GM19468 (cell line): Measurements from ENCODE around the gene NCKAP5.
"Not testable (repeated sequence)": the region's sequence is repeated elsewhere in the genome, so short reads cannot be mapped to it uniquely, and the experiment has no call there.

Experiments used
- ATAC-seq: cut with Tn5 transposase; IDR thresholded peaks from one replicate; pipeline ENCODE4 v1.9.1; 2021; ENCODE audit warnings: mild to moderate bottlenecking, moderate library complexity, moderate number of reproducible peaks; ENCODE audit not compliant: unreplicated experiment; ENCODE audit errors: extremely low read depth

NCKAP5 gene

DNA sequence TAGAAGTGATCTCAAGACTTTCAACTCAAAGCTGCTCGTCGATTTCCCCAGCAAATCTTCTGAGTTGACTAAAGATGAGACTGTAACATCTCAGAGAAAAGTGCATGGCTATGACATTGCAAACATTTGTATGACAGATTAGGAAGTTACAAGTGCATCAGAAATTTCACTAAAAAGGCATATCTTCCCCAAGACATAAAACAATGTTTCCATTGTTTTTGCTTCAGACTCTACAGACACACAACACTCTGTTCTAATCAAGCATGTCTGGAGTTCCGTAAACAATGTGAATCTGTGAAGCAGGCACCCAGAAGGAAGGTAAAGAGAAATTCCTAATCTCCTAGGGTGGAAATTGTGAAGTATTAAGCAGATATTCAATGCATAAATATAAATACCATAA, 753.6 kb downstream of the NCKAP5 start:
- no peak for ATAC-seq

DNA sequence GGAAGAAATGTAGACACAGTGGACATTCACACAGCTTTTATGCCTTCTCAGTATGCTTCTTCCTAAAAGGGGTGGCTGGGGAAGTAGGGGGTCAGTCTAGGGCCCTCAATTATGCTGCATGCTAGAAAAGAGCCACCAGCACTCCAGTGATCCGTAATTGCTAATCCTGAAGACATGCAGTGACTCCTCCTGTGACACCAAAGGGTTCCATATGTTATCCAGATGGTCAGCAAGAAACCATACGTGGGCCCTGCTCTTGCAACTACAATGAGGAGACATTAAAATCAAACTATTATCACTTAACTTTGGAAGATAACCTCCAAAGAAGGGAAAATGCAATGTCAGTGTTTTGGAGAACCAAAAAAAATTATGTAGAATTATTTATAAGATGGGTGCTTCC, 754.8 kb downstream of the NCKAP5 start:
- no peak for ATAC-seq

DNA sequence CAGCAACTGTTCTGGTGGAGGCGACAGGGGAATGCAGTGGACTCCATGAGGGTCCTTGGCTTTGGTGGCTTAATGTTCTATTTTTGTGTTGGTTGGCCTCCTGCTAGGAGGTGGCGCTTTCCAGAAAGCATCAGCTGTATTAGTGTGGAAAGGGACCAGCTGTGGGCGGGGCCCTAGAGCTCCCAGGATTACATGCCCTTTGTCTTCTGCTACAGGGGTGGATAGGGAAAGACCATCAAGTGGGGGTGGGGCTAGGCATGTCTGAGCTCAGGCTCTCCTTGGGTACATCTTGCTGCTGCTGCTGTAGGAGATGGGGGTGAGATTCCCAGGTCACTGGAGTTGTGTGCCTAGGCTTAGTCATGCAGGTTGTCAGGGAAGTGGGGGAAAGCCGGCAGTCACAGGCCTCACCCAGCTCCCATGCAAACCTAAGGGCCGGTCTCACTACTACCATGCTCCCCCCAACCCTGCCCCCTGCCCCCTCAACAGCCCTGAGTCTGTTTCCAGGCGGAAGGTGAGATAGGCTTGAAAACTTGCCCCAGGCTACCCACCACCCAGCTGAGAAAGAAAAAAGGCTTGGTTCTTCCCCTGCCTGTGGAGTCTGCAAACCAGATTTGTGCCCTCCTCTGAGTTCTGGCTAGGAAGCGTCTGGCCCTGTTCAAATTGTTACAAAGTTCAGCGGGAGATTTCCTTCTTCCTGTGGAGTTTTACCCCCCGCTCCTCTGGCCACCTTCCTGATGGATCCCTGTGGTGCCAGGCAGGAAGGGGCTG, 756.9 kb downstream of the NCKAP5 start:
- ATAC-seq, result no peak

DNA sequence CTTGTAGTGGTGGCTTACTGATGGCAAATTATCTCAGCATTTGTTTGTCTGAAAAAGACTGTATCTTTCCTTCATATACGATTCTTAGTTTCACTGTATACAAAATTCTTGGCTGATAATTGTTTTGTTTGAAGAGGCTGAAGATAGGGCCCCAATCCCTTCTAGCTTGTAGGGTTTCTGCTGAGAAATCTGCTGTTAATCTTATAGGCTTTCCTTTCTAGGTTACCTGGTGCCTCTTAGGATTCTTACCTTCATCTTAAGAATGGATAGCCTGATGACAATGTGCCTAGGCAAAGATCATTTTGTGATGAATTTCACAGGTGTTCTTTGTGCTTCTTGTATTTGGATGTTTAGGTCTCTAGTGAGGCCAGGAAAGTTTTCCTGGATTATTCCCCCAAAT, 758.3 kb downstream of the NCKAP5 start:
- ATAC-seq, result not testable (repeated sequence)

DNA sequence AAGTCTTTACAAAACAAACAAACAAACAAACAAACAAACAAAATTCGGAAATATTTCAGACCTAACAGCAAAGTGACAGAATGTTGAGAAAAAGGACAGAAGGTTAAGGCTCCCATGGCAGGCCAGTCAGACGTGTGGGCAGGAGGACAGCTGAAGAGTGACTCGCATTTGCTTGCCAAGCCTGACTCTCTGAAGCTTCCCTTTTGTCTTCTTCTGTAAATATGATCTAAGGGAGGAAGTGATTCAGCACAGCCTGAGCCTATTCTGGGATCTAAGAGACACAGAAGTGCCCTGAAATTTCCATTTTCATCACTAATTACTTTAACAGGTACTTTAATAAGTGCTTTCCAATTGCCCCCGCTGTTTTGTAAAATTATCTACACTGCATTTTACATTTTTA, 764.2 kb downstream of the NCKAP5 start:
- ATAC-seq, result no peak

DNA sequence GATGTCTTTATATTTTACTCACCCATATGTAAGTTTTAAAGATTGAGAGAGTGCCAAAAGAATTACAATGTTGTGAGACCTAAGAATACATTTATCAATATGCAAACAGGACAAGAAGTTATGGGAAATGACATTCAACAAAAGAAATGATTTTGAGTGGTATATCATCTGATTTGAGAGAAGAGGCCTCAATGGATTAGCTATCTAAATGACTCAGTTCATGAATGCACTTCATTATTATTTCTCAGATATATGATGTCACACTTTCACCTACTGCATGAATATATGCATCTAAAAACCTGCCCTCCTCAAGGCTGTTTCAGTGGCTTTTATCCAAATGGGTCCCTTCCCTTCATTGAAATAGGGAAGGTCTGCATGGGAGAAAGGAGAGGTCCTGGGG, 769.9 kb downstream of the NCKAP5 start:
- no peak for ATAC-seq

DNA sequence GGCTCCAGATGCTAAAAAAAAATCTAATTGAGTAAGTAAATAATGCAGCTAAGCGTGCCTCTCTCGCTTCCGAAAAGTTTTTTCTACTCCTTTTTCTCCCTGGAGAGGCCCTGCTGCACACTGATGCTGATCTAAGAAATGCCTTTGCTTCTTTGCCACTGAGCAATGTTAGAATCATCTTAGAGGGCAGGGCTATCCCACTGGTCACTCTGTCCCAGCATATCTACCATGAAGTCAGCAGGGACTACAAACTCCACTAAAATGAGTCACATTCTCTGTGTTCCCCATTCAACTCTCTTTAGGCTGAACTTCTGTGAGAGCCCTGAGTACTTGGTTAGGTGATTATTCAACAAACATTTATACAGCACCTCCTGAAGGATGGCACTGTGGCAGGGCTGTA, 770.7 kb downstream of the NCKAP5 start:
- ATAC-seq, result no peak

DNA sequence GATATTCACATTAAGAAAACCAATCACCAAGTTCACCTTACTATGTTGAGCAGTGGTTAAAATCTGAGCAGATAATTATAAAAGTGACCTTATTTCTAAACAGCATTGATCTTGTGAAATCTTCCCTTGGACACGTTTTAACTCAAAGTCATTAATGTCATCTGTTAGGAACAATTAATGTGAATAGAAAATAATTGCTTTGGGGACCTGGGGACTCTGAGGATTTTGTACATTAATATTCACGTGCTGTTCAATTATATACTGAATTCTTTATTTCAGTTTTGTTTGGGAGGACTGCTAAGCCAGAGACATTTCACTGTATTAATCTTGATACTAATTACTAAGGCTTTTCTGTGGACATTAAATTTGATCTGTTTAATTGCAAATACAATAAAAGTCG, 771.2 kb downstream of the NCKAP5 start:
- ATAC-seq, result no peak

DNA sequence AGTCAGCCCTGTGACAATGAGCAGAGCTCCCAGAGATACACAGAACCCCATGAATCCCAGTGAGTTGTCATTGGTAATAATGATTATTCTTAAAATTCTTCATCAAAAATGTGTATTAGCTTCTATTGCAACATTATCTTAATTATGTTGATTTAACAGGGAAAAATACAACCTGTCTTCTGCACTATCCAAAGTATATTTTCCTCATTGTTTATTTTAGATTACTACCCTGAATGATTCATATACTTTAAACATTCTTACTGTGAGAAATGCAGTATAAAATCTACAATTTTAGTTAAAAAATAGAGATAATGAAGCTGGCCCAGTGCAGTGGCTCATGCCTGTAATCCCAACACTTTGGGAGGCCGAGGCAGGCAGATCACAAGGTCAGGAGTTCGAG, 773.0 kb downstream of the NCKAP5 start:
- no peak for ATAC-seq

DNA sequence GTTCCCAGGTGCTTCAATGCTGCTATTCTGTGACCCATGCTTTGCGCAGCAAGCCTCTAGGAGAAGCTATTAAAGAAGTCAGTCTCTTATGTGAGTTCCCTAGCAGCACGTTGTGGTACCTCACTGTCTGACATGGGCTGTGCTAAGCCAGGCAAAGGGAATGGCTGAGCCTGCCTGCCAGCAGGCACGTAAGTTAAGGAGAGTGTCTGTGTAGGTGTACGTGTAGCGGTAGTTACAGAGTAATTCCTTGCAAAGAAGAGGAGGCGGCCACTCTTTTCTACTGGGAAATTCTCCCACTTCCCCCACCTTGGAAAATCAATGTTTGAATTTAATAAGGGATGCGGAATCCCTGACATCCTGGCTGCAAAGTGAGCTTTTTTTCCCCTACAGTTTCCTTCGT, 774.7 kb downstream of the NCKAP5 start:
- ATAC-seq, result no peak

DNA sequence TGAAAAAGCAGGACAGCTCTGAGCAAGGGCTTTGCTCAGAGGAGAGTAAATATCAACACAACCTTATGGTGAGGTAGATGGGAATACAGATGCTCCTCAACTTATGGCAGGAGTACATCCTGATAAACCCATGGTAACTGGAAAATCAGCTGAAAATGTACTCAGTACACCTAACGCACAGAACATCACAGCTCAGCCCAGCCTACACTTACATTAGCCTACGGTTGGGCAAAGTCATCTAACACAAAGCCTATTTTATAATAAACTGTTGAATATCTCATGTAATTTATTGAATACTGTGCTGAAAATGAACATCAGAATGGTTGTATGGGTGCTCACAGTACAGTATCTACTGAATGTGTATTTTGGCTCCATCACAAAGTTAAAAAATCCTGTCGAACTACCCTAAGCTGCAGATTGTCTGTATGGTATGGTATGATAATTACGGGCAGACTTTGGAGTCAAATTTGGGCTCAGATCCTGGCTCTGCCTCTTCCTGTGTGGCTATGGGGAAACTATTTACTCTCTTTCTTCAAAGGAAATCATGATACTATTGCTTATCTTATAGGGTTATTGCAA, 778.0 kb downstream of the NCKAP5 start:
- no peak for ATAC-seq

DNA sequence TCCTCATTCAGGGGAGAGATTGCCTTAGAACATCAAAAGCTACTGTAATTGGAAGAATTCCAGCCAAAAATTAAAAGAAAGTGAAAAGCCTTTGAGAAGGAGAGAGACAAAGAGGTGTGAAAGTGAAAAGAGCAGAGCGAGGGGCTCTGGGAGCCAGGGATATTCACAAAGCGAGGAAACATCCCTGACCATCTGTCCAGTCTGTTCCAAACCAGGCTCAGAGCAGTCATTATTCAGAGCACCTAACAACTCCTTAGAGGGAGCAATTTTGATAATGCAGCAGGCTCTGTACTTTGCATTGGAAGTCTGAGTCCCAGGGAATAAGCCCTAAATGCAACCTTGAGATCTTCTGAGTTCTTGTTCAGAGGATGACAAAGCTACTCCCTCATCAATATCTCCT, 779.2 kb downstream of the NCKAP5 start:
- ATAC-seq, result no peak

DNA sequence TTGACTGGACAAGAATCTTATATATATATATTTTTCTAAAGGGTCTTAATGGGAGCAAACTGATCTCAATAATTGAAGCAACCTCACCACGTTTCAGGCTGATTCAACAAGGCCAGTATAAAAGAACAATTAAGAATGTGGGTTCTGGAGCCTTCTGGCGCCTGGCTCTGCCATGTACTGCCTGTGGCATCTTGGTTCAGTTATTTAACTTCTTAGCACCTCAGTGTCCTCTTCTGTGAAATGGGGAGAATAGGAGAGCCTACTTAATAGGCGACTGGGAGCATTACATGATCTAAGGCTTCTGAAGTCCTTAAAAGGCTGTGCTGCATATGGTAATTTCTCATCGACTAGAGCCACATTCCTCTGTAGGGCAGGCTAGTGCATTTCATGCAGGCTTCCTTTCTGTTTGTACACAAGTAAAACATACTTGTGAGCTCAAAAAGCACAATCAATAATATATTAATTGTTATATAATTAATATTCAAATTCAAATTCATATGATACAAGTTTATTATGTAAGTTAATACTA, 779.9 kb downstream of the NCKAP5 start:
- no peak for ATAC-seq

DNA sequence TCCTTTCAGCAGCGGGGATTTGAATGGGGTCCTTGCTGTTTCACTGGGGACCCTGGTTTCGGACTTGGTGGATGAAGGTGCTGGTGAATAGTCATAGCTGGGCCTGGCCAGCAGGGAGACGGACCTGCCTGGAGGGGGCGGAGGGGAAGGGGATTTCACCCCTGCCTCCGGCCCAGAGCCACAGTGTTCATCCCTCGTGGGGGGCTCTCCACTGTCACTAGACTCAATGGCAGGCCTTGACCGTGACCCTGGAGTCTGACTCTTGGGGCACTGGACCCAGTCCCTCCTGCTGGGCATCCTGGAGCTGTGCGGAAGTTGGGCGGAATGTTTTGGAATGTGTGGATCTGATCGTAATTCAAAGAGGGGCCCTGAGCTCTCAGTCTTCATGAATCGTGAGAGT, 784.4 kb downstream of the NCKAP5 start:
- no peak for ATAC-seq

DNA sequence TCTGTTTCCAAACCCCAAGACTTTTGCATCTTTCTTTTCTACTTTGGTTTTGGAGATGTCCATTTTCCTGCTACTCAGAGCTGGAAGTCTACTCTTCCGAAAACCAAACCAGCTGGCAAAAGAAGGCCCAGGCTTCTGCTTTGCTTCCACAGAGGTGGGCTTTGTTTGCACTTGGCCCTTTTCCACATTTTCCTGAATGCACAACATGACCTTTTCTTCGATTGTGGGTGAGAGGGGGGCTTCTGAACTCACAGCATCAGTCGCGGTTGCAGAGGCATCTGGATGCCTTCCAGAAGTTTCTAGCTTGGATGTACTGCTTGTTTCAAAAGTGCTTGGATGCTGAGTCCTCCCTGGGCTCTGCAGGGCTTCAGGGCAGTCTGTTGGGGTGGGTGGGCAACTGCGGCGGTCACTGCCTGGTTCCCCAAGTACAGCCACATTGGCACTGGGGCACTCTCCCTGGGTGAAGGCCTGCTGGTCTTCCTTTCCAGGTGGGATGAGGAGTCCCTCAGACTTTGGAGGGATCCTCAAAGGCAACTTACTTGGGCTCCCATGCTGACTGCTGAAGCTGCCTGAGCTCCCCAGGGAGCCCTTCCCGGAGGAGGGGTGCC, 786.0 kb downstream of the NCKAP5 start:
- no peak for ATAC-seq

DNA sequence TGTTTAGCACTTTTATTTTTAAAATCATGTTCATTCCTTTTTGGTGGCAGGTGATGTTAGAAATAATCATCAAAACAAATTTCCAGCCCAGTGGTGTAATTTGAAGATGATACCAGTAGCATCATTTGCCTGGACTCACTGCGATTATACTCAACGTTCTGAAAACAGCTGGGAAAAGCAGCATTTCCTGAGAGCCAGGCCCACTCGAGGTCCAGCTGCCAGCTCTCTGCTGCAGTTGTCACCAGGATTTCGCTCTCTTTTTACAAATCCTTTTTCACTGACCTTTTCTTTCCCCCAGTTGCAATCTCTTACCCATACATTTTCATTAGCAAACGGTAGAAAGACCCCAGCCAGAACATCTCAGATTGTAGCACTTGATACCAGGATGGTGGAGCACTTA, 787.6 kb downstream of the NCKAP5 start:
- ATAC-seq, result no peak

DNA sequence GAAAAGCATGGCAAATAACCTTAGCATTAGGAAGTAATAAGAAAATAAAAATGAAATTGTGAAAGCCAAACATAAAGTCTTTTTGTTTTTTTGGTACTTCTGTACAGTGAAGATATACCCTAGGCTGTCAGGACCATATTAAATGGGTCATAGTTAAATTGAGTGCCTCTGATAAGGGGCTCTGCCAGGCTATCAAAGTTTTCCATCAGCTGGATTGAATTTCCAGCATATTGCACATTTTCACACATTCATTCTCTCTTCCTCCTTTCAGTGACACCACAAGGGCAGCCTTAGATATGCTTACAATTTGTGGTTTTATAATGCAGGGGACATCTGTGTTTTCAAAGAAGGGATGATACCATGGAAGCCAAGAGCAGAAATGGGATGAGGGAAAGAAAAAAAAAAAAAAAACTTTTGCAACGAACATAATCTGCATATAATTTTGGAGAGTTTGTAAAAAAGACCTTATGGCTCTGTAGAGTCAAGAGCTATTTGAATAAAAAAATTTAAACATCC, 789.0 kb downstream of the NCKAP5 start:
- no peak for ATAC-seq

DNA sequence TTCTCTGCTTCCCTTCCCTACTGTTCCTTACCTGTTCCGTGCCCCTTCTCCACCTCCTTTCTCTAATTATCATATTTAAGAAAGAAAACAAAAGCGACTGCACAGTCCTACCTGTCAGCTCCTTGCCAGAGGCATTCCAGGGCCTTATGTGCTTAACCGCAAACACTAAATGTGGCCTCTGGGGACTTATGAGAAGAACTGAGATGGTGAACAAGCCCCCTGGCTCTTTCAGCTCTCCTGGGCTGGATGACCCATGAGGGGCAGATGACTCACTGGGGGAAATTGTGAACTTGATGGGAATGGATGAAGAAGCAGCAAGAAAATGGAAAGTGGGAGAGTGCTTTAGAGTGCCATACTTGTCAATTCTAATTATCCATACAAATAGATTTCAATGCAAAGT, 792.0 kb downstream of the NCKAP5 start:
- no peak for ATAC-seq

DNA sequence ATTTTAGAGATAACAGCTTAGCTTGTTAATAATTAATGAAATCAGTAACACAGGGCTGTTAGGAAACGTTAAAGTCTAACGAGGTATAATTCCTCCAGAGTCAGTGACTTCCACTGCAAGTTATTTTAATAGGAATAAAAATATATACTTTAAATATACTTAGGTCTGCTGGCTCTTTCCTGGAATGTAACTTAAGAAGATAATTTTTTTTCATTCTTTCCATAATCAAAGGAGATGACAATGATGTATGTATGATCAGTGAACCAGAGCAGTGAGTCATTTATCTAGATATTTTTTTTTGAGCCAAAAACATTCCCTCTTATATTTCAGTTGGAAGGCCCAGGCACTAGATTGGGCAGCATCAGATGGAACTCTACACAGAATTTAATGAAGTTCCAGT, 794.1 kb downstream of the NCKAP5 start:
- no peak for ATAC-seq

DNA sequence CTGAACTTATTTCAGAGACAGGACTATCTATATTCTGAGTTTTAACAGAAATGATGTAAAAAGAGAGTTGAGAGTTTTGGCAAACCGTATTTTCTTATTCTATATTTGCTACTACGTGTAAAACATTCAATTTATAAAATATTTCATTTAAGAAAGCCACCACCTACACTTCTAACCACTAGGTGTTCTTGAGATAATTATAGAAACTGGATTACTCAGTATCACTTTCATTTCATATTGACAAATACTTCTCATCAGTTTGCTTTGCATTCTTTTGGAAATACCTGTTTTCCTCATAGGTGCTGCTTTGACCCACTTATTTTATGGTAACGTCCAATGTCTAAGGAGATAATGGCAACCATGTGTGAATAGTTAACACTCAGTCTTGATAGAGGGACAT, 794.9 kb downstream of the NCKAP5 start:
- ATAC-seq, result no peak

DNA sequence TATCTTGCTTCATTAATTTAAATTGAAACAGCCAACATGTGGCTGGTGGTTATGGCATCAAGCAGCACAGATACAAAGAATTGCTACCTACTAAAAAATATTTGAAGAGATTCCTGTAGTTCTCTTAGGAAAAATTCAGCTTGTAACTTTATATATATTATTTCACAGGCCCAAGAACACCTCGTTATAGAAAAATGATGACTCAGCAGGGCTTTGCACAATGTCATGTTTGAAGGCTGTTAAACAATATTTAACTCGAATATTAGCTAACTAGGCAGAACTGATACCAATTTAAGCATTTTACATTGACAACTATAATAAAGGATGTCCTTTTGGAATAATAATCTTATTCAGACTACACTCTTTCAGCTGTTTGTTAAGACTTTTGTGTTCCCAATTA, 795.9 kb downstream of the NCKAP5 start:
- ATAC-seq, result no peak
